GM23248 (cell line): Measurements from ENCODE around the gene STAT6. TPM values are rescaled to one million over a fixed set of nuclear protein-coding genes. Genes with fewer than 3 reads are reported as not detected.

Source experiments
- DNase-seq: peaks from one replicate; pipeline ENCODE4 v3.0.0-alpha.2; 2015
- H2AFZ ChIP-seq: fragments of 200-600 bp; sonication (generic); 2 replicates; pipeline ENCODE4 v1.6.1; 2016; ENCODE audit warnings: antibody characterized with exemption
- H3F3A ChIP-seq: fragments of 200-600 bp; sonication (generic); 2 replicates; pipeline ENCODE4 v1.6.1; 2016; ENCODE audit warnings: mild to moderate bottlenecking, antibody characterized with exemption, mixed run types; ENCODE audit not compliant: insufficient read depth
- H3K27ac ChIP-seq: fragments of 200-600 bp; sonication (generic); 2 replicates; pipeline ENCODE4 v1.5.1; 2016; ENCODE audit warnings: mild to moderate bottlenecking
- H3K27me3 ChIP-seq: fragments of 200-600 bp; sonication (generic); replicated peaks from 2 replicates; pipeline ENCODE4 v1.6.1; 2016; ENCODE audit warnings: mild to moderate bottlenecking; ENCODE audit not compliant: insufficient read depth
- H3K36me3 ChIP-seq: fragments of 200-600 bp; sonication (generic); 2 replicates; pipeline ENCODE4 v1.6.1; 2016; ENCODE audit warnings: low read depth, mild to moderate bottlenecking
- H3K4me1 ChIP-seq: fragments of 200-600 bp; sonication (generic); 2 replicates; pipeline ENCODE4 v1.6.1; 2016; ENCODE audit warnings: mild to moderate bottlenecking; ENCODE audit not compliant: insufficient read depth
- H3K4me2 ChIP-seq: fragments of 200-600 bp; sonication (generic); one replicate; pipeline ENCODE4 v1.6.1; 2016; ENCODE audit warnings: mild to moderate bottlenecking; ENCODE audit not compliant: unreplicated experiment
- H3K4me3 ChIP-seq: fragments of 200-600 bp; sonication (generic); 2 replicates; pipeline ENCODE4 v1.5.1; 2016; ENCODE audit warnings: mild to moderate bottlenecking
- H3K79me2 ChIP-seq: fragments of 200-600 bp; sonication (generic); 2 replicates; pipeline ENCODE4 v1.6.1; 2016; ENCODE audit warnings: mild to moderate bottlenecking; ENCODE audit not compliant: insufficient read depth
- H3K9ac ChIP-seq: fragments of 200-600 bp; sonication (generic); 2 replicates; pipeline ENCODE4 v1.6.1; 2016; ENCODE audit warnings: mild to moderate bottlenecking
- H3K9me2 ChIP-seq: fragments of 200-600 bp; sonication (generic); 2 replicates; pipeline ENCODE4 v1.6.1; 2016; ENCODE audit warnings: mixed run types, mild to moderate bottlenecking, moderate library complexity; ENCODE audit not compliant: insufficient read depth
- H3K9me3 ChIP-seq: fragments of 200-600 bp; sonication (generic); one replicate; pipeline ENCODE4 v1.6.1; 2017; ENCODE audit warnings: low read depth
- H4K20me1 ChIP-seq: fragments of 200-600 bp; sonication (generic); 2 replicates; pipeline ENCODE4 v1.6.0; 2016; ENCODE audit not compliant: insufficient read depth
- EZH2 ChIP-seq: fragments of 200-600 bp; sonication (generic); IDR thresholded peaks from 2 replicates; pipeline ENCODE4 v1.6.1; 2018; ENCODE audit warnings: antibody characterized with exemption, mild to moderate bottlenecking; ENCODE audit not compliant: insufficient read depth, poor library complexity, severe bottlenecking
- EZH2phosphoT487 ChIP-seq: fragments of 200-600 bp; sonication (generic); IDR thresholded peaks from 2 replicates; pipeline ENCODE4 v1.6.1; 2018; ENCODE audit warnings: antibody characterized with exemption, moderate library complexity, mild to moderate bottlenecking, low read depth; ENCODE audit not compliant: insufficient read depth
- WGBS, 2 experiments: methylation state at CpG; one replicate each; pipeline ENCODE4 v1.1.6; 2015 to 2017; ENCODE audit warnings: low lambda C conversion rate in 2 of 2, low coverage in 1 of 2; ENCODE audit errors: missing lambda C conversion rate in 2 of 2; 5-methylcytosine and 5-hydroxymethylcytosine counted together
- in situ Hi-C: fragments of 300-500 bp; cut with MboI; formaldehyde crosslinking; loops from 2 replicates; pipeline ENCODE4 v1.15.0; 2020
- polyA plus RNA-seq: library from polyadenylated mRNA; unstranded; fragments of >200 nt; fragmentation: Nextera tagmentation; extraction: Ambion mirVana; gene quantifications from 2 replicates; pipeline ENCODE4 v1.2.1, GENCODE V29; 2016
- total RNA-seq: library from RNA; depleted of rRNA; stranded (reverse); fragments of >200 nt; shearing (Covaris generic); gene quantifications from 2 replicates; pipeline ENCODE4 v1.2.3, GENCODE V29; 2014

STAT6 gene
- total and polyA plus RNA-seq, 2 experiments from 2014 or later, result 70.7 to 103 TPM

GRCh38 chr12:57138526-57139272, 27.5 kb upstream of the STAT6 start:
- H3K4me2 ChIP-seq, result peak overlapping the region; percentile 48
- H3K36me3 ChIP-seq, result peaks cover 44% of the 10 kb centered on the region
- WGBS, 2 experiments, result 30% methylated on average over 11 to 13 of the region's 13 CpGs
- H3K9me3 ChIP-seq, result no peaks in the 10 kb centered on the region
- H3K4me1 ChIP-seq, result peaks cover 81% of the 10 kb centered on the region
- no peaks in the 10 kb centered on the region for H3K9me2 ChIP-seq
- peaks cover 76% of the 10 kb centered on the region for H3F3A ChIP-seq
- no peaks in the 10 kb centered on the region for H4K20me1 ChIP-seq
- peaks cover 98% of the 10 kb centered on the region for H3K79me2 ChIP-seq
- peak overlapping the region; percentile 42 for H3K9ac ChIP-seq
- no peaks in the 10 kb centered on the region for H3K27me3 ChIP-seq
- no peak overlapping the region for H2AFZ ChIP-seq
- H3K4me3 ChIP-seq, result no peak overlapping the region
- H3K27ac ChIP-seq, result peak overlapping the region; percentile 89
- in situ Hi-C loops, result no loop called here
- DNase-seq, result peak; percentile 77
- TF ChIP-seq EZH2, result no peak
- no peak for TF ChIP-seq EZH2phosphoT487

GRCh38 chr12:57135527-57136326, 24.6 kb upstream of the STAT6 start:
- DNase-seq, result peak; percentile 77
- H2AFZ ChIP-seq, result no peak overlapping the region
- H3K4me2 ChIP-seq, result peak overlapping the region; percentile 74
- H4K20me1 ChIP-seq, result no peaks in the 10 kb centered on the region
- H3K9me3 ChIP-seq, result no peaks in the 10 kb centered on the region
- TF ChIP-seq EZH2phosphoT487 (no peak), EZH2 (no peak)
- H3K27me3 ChIP-seq, result no peaks in the 10 kb centered on the region
- H3K9me2 ChIP-seq, result no peaks in the 10 kb centered on the region
- peaks cover 97% of the 10 kb centered on the region for H3K79me2 ChIP-seq
- peak overlapping the region; percentile 89 for H3K27ac ChIP-seq
- H3F3A ChIP-seq, result peaks cover 84% of the 10 kb centered on the region
- 9 to 12% methylated on average over 15 to 18 of the region's 18 CpGs for WGBS, 2 experiments
- H3K4me1 ChIP-seq, result peaks cover 86% of the 10 kb centered on the region
- H3K4me3 ChIP-seq, result peak overlapping the region; percentile 90
- in situ Hi-C loops, result no loop called here
- H3K9ac ChIP-seq, result peak overlapping the region; percentile 70
- H3K36me3 ChIP-seq, result peaks cover 14% of the 10 kb centered on the region

GRCh38 chr12:57134949-57135348, 23.8 kb upstream of the STAT6 start:
- in situ Hi-C loops, result no loop called here

GRCh38 chr12:57133916-57134315, 22.8 kb upstream of the STAT6 start:
- 16 to 23% methylated on average over 5 to 6 of the region's 6 CpGs for WGBS, 2 experiments
- H3K4me2 ChIP-seq, result peak overlapping the region; percentile 74
- H3K9me2 ChIP-seq, result no peaks in the 10 kb centered on the region
- peak overlapping the region; percentile 89 for H3K27ac ChIP-seq
- no peaks in the 10 kb centered on the region for H3K9me3 ChIP-seq
- peak overlapping the region; percentile 90 for H3K4me3 ChIP-seq
- in situ Hi-C loops, result no loop called here
- H4K20me1 ChIP-seq, result no peaks in the 10 kb centered on the region
- H3K9ac ChIP-seq, result peak overlapping the region; percentile 70
- peaks cover 97% of the 10 kb centered on the region for H3K79me2 ChIP-seq
- DNase-seq, result peak; percentile 48
- no peak overlapping the region for H2AFZ ChIP-seq
- TF ChIP-seq EZH2, result no peak
- no peaks in the 10 kb centered on the region for H3K36me3 ChIP-seq
- H3K27me3 ChIP-seq, result no peaks in the 10 kb centered on the region
- peaks cover 80% of the 10 kb centered on the region for H3F3A ChIP-seq
- peaks cover 70% of the 10 kb centered on the region for H3K4me1 ChIP-seq

More at GRCh38 chr12:57134949-57135348, 23.8 kb upstream of the STAT6 start:
- Histone ChIP-seq H3K4me3 (peak overlapping the region; percentile 90; the same call in 1 of the 2 replicates), H4K20me1 (no peaks in the 10 kb centered on the region), H3K27ac (peak overlapping the region; percentile 89), H3K9me2 (no peaks in the 10 kb centered on the region), H2AFZ (no peak overlapping the region), H3K9me3 (no peaks in the 10 kb centered on the region), H3K27me3 (no peaks in the 10 kb centered on the region), H3K79me2 (peaks cover 97% of the 10 kb centered on the region), H3K9ac (peak overlapping the region; percentile 70), H3F3A (peaks cover 84% of the 10 kb centered on the region), H3K36me3 (peaks cover 8% of the 10 kb centered on the region), H3K4me2 (peak overlapping the region; percentile 74), H3K4me1 (peaks cover 81% of the 10 kb centered on the region)
- 25 to 29% methylated on average over 9 of the region's 9 CpGs for WGBS, 2 experiments
- no peak for TF ChIP-seq EZH2phosphoT487
- no peak for TF ChIP-seq EZH2
- DNase-seq, result peak; percentile 52
